ENCODE data around the gene ADARB2.
A peak's percentile ranks its signal among the peaks of the same experiment; 100 is the strongest.
"Not testable (repeated sequence)": the region's sequence is repeated elsewhere in the genome, so short reads cannot be mapped to it uniquely, and the experiment has no call there.

The ADARB2 gene

DNA sequence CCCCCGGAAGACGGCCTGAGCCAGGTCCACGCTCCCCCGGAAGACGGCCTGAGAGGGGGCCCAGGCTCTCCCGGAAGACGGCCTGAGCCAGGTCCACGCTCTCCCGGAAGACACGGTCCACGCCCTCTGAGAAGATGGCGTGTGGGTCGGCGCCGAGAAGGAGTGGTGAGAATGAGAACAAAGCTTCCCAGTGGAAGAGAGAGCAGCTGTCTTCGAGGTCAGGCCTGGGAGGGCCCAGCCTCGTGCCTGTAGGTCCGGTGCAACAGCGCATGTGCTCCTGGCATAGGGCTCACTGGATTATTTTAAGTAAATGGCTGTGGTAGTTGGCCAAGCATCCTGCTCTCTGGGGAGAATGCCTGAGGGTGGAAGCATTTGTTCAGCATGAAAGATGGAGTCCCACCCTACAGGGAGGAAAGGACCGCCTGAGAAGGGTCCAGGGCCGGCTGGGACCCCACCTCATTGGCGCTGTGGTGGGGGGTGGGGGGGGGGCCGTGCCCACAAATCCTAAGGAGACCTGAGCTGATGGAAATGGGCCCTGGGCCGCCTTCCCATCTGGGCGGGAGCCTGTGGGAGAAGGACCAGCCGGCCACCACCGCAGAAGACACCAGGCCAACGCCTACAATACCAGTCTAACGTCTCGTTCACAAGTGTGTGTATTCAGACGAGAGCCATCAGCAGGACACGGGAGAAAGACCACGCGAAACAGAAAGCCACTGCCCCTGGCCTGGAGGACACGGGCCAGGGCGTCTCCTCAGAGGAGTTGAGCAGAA is 471.1 kb downstream of the ADARB2 start:
- no peak for DNase-seq

DNA sequence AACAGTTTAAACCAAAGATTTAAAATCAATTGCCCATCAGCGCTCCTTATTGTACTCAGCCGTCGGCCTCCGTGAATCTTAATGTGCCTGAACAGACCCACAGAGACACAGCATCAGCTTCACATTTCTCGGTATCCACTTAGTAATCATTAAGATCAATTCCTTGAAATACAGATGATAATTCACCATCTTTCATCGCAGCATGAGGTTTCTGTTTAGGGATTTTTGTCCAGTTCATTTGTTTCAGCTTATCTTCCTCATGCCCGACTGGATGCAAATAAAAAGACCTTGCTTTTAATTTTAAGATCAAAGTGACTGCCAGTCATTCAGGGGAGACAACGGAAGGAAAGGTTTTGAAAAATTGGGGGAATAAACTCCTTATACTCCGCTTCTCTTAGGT is 473.3 kb downstream of the ADARB2 start:
- DNase-seq, result no peak

DNA sequence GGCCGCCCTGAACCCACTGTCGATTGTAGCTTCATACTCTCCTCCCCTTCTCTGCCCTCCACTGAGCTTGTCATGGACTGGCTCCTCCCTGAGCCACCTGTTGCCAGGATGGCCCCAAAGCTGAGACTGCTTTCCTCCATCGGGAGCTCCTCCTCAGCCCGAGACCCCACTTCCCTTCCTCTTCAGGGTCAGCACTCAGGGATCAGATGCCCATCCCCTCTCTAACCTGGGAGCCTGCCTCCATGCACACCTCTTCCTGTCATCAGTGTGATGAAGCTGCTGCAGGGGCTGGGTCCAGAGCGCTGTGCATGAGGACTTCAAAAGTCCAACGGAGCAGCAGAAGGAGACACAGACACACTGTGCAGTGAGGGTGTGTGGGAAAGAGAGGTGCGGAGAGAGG is 480.1 kb downstream of the ADARB2 start:
- no peak for DNase-seq

DNA sequence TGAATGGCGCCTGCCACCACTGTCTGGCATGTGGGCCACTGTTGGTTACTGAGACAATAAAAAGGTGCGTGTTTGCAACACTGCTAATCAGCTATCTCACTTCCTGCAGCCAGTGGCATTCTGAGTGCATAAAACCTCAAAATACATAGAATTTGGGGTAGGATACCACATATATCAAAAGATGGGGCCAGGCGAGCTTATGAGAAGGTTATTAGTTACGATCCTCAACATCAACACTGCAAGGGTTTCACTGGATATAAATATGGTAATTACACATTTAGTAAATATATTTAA is 480.9 kb downstream of the ADARB2 start:
- DNase-seq, result peak; percentile 16

DNA sequence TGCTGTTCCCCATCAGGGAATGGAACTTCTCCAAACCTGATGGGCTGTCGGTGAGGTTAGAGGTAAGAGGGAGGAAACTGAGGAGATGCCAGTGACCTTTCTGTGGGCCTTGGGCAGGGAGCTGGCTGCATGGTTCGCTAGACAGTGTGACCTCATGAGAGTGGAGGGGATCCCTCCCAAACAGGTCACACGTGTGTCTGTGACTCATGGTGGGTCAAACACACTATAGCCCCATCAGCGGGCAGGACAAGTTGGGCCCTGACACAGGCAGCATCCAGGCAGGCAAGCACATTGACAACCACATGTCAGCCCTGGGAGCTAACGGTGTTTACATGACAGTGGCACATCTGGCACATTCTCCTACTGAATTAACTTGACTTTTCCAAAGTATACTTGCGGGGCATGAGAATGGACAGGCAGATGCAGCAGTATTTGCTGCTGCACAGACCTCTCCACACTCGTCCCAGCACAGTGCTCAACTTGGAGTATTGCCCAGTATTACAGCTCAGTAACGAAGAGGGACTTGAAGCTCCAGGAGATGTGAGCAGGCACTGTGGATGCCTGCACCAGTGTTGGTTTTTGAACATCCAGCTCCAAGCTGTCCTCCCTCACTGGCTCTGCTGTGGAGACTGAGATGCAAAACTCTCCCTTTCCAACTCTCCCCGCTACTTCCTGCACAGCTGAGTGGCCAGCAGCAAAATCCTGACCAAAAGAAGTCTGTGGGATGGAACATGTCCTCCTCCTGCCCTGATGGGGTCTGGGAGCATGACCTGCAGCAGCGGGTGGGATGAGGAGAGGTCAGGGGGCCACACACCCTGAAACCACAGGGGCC is 481.5 kb downstream of the ADARB2 start:
- no peak for DNase-seq

DNA sequence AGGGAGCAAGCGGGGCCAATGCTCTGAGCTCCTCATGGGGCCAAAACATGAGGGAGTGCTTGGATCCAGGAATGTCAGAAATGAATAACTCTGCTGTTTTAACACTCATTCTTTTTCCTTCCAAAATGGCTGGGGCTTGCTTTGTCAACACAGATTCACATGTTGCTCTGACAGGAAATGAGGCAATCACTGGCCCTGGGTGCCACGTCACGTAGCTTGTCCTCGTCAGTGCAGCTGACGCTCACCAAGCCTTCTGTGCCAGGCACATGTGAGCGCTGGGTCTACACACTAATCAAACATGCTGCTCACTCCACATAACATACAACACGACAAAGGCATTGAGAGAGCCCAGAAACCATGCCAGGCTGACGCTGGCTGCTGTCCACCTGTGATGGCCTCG is 482.2 kb downstream of the ADARB2 start:
- no peak for DNase-seq

DNA sequence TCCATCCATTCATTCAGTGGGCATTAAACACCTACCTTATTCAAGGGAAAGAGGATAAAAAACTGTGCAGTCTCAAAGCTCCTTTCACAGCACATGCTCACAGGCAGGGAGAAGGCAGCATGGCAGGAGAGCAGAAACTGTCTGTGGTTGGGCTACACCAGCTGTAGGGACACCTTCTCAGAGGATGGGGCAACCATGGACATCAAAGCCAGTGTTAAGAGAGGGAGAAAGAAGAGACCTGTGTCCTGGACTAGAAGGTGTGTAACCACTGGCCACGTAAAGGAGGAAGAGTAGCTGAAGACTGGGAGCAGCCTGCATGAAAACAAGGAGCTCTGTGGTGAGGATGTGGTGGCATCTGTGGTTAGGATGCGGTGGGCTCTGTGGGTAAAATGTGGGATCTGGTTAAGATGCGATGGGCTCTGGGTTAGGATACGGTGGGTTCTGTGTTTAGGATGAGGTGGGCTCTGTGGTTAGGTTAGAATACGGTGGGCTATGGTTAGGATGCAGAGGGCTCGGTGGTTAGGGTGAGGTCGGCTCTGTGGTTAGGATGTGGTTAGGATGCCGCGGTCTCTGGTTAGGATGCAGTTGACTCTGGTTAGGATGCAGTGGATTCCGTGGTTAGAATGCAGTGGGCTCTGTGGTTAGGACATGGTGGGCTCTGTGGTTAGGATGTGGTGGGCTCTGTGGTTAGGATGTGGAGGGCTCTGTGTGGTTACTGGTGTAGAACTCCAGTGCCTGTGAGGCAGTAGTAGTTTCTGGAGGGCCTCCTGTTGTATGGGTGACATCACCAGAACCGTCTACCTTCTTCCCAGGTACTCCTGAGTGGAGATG is 483.6 kb downstream of the ADARB2 start:
- no peak for DNase-seq

DNA sequence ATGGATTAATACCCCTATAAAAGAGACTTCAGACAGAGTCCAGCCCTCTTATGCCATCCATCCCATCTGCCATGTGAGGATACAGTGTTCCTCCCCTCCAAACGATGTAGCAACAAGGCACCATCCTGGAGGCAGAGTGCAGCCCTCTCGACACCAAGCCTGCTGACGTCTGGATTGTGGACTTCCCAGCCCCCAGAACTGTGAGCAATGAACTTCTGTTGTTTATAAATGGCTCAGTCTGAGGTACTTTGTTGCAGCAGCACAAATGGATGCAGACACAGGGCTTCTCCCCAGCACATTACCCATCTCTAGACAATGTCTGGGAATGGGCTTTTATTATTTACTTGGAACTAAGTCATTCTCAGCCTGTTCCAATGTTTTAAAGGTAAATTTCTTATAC is 485.6 kb downstream of the ADARB2 start:
- DNase-seq, result no peak

DNA sequence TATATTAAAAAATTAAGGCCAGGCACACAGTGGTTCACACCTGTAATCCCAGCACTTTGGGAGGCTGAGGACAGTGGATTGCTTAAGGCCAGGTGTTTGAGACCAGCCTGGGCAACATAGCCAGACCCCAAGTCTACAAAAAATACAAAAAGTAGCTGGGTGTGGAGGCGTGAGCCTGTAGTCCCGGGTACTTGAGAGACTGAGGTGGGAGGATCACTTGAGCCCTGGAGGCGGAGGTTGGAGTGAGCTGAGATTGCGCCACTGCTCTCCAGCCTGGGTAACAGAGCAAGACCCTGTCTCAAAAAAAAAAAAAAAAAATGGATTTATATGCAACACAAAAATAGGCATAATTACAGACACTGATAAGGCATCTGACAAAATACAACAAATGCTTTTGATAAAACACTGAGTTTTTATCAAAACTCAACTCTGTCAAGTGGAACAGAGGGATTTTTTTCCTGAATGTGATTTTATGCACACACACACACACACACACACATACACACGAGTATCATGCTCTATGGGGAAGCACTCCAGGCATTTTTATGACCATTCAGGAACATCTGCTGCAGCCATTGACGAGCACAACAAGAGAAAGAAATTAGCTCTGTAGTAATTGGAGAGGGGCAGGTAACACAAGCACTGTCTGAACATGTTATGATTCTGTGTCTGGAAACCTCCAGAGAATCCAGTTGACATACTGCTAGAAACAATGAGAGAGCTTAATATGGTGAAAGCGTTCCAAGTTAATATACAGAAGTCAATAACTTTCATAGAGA is 488.0 kb downstream of the ADARB2 start:
- DNase-seq, result no peak

DNA sequence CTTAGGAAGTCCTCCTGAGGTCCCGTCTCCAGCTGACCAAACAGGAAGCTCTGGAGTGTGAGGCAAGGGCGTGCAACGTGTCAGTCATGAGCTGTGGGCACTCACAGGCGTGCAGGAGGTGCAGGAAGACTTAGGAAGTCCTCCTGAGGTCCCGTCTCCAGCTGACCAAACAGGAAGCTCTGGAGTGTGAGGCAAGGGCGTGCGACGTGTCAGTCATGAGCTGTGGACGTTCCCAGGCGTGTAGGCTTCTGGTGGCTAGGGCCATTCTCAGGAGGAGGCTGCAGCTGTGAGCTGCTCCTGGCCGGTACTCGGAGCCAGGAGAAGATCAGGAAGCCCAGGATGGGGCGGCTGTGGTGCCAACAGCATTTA is 489.1 kb downstream of the ADARB2 start:
- DNase-seq, result not testable (repeated sequence)

DNA sequence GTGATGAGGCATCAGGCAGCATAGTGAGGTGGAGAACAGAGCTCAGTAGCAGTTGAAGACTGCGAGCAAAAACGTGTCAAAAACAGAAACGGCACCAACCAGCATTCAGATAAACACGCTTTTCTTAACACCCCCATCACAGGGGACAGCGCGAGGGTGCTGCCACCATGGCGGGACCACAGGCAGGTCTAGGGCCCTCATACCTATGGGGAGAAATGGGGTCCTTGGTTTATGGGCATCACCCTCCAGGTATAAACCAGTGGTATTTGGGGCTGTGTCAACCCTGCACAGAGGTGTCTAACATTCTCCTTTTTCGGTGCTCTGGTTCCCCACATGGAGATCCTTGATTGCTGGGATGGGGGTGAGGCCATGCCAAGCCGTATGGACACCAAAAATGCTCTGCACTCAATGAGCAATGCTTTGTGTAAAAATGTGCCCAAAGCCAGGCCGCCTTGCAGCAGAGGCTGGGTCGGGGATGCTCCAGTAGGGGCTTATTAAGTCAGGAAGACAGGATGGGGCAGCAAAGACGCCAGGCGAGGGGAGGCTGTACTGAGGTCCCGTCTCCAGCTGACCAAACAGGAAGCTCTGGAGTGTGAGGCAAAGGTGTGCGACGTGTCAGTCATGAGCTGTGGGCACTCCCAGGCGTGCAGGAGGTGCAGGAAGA is 489.6 kb downstream of the ADARB2 start:
- no peak for DNase-seq

DNA sequence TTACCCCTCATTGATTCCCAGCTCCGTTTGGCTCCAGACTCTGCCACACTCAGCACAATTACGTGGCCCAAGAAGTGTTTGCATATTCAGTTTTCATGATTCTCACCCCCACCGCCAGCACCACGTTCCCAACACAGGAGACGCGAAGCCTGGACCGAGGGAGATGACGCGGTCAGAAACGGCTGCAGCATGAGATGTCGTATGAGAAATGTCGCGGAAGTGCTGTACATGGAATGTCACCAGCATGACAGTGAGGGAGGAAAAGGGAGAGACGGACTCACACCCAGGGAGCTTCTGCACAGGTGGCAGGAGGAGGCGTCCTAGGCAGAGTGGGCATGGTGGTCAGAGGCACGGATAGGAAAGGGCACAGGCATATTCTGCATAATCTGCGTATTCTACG is 492.8 kb downstream of the ADARB2 start:
- DNase-seq, result no peak

DNA sequence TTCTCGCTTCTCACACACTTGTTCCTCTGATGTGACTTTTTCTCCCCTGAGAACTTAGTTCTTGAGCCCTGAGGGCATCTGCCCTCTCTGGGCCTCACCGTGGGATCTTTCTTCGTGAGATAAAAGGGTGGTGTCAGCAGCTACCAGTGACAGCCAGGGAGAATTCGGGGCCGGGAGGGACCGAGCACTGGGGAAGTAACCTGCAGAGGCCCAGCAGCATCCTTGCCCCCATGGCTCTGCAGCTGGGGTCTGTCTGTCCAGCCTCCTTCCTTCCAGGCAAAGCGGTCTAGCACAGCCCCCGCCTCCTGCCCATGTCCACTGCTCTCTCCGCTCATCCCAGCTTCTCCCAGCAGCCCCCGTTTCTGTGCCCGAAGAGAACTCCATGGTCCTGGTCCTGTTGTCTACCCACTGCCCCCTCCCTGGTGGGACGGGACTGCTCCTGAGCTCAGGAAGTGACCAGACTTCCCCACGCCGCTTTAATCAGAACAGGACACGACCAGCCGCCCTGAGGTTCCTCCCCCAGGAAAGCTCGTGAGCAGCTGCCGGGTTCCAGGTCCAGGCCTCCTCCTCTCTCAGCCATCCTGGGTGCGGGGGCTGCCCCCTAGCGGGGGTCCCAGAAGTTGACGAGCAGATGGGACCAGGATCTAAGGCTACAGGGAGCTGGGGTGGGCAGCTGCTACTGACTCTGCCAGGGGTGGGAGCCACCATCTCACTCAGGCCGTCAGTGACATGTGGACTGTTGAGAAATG is 493.7 kb downstream of the ADARB2 start:
- DNase-seq, result peak; percentile 14

DNA sequence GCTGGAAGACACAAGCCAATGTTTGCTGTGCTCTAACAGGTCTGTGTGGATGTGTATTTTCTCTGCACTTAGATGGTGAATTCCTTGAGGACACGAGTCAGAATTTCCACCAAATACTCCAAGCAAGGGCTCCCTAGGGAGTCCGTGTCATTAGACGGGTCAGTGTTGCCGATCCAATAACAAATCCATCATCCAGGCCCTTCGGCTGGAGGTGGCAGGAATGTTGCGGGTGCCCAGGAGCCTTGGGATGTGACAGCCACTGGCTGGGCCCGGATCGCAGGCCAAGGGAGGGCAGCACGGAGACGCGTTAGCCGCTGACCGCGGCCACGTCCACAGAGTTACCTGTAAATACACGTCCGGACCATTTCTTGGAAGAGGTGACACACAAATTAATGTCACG is 494.4 kb downstream of the ADARB2 start:
- no peak for DNase-seq

DNA sequence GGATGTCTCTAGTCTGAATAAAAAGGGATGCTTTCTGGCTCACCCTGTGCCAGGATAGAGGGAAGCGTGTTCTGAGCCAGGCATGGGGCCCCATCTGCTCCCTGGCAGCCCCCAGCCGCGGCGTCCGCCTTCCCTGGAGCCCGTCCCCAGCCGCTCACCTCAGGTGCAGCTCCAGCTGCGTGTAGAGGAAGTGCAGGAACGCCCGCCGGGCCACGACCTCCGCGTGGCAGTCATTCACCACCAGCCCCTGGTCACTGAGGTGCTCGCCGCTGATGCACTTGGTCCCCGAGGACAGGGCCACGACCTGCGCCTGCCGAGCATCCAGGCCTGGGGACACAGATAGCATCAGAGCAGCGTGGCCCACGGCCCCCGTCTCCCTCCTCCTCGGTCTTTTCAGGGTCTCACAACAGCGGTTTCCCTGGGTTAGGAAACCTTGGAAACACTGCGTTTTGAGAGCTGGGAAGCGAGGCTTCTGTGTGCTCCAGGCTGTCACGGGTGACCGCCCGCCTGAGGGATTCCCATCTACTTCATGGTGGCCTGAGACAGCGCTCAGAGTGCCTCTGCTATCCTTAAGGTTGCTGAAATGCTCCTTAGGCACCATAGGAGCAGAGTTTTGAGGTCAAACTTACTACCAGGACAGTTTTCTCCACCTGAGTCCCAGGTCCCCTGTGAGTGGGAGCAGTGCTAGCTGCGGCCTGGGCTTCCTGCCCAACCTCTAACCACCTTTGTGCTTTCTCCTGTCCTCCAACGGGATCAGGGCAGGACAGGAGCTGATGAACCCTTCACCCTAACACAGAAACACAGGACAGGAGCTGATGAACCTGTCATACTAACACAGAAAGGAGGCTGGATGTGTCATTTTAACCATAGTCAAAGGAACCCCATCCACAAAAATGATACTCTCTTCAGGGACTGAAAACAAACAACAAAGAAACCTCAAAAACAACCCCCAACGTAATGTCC is 495.1 kb downstream of the ADARB2 start:
- DNase-seq, result no peak

DNA sequence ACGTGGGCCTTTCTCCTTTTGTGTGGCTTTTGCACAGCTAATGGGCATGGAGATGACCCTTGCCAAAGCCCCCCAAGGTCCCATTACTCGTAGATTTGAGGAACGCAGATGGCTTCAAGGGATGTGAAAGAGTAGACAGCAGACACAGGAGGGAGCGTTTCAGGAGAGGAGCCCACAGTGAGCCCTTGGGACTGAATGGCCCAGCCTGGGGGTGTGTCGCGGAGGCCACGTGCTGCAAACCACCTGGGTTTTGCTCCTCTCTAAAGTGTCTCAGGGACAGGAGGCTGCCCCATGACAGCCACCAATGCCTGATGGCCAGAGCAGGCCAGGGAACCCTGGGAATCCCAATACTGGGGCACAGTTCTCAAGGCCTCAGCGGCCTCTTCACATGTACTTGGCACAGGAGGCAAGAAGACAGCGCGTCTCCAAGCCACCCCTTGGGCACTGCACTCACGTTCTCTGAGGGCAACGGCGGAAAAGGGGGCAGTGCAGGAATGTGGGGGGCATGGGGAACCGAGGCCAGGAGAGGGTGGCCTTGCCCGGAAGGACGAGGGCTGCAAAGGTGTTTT is 495.9 kb downstream of the ADARB2 start:
- no peak for DNase-seq

DNA sequence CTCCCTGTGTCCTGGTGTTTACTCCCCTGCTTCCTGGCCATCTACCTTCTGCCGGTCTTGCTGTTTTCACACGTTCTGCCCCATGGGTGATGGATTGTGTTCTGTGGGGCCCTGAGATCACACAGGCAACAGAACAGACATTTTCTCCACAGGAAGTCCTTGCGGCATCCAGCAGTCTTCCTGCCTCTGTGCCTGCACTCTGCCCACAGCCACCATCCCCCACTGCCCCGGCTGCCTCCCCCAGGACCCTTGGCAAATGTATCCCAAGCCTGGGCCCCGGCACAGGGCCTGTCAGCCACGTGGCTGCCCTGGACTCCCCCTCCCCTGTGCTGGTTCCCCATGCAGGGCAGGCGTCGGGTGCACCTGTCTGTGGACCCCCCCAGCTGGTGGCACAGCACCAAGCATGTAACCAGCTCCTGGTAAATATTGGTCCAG is 497.0 kb downstream of the ADARB2 start:
- DNase-seq, result no peak

DNA sequence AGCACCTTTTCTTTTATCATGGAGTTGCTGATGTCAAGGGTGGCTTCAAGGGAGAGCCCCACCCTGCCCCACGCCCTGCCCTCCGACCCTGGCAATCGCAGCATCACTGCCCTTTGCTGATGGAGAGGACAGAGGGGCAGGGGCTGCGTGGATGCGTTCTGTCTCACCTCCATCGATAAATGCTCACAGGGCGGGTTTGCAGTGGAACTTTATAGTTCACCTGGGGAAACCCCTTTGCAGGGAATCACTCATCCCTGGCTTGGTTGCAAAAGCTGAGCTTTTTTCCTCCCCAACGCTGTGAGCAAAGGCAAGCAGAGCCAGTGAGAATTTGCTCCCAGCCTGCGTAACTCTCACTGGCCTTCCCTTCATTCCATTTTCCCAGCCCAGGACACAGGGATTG is 504.3 kb downstream of the ADARB2 start:
- DNase-seq, result no peak

DNA sequence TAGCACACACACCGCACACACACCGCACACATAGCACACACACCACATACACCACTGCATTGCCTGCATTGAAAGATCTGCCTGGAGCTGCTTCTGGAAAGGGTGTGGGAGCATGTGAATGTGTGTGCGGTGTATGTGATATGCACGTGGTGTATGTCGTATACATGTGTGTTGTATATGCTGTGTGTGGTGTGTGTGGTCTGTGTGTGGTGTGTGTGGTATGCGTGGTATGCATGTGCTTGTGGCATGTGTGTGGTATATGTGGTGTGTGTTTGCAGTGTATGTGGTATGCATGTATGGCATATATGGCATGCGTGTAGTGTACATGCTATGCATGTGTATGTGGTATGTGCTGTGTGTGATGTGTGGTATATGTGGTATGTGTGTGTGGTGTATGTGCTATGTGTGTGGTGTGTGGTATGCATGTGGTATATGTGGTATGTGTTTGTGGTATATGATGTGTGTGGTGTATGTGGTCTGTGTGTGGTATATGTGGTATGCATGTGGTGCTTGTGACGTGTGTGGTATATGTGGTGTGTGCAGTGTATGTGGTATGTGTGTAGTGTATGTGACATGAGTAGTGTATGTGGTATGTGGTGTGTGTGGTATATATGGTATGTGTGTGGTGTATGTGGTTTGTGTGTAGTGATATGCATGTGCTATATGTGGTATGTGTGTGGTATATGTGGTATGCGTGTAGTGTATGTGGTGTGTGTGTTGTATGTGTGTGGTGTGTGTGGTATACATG is 505.0 kb downstream of the ADARB2 start:
- no peak for DNase-seq

Measured in OCI-M1 (cell line).